Measurements from ENCODE around the gene FBXW7.
A peak's percentile ranks its signal among the peaks of the same experiment; 100 is the strongest.

The FBXW7 gene

DNA sequence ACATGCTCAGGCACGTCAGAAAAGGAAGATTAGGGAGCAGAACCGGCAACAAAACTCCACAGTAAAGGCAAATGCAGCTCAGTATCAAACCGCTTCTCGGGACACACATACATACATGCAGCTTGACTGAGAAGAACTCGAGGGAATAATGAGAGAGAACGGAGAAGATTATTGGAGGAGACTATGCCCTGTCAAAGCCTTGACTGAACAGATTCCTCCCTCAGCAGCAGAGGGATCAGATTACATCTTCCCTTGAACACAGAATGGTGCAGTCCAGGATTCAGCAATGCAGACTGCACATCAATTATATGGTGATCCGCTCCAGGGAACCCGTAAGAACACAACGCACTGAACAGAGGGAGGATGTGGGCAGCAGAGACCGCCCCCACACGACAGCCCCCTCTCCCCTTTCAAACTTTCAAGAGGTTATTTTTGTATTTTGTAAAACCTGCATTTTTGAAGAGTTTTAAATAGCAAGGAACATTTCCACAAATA lies 183.2 kb downstream of the FBXW7 start (continued):
- TF ChIP-seq ZNF157 (tag by site-specific recombination; IDR thresholded peaks at IDR 0.05) (no peak), ZNF2 (tag by site-specific recombination; IDR thresholded peaks at IDR 0.05) (peak; percentile 92; the same call in 1 of the 2 replicates), ZNF112 (tag by site-specific recombination; IDR thresholded peaks at IDR 0.05) (no peak), ZFHX2 (tag by site-specific recombination; conservative IDR thresholded peaks at IDR 0.05) (peak; percentile 86), ZNF350 (tag by site-specific recombination; IDR thresholded peaks at IDR 0.05) (no peak), ZNF292 (tag by site-specific recombination; IDR thresholded peaks at IDR 0.05; ENCODE audit: borderline replicate concordance, low read depth) (no peak), ZNF792 (tag by site-specific recombination; IDR thresholded peaks at IDR 0.05) (no peak), ZNF324 (tag by site-specific recombination; IDR thresholded peaks at IDR 0.05) (no peak), TRIM28 (IDR thresholded peaks at IDR 0.05; ENCODE audit: borderline replicate concordance, low read length) (peak; percentile 95), ZNF24 (tag by site-specific recombination; IDR thresholded peaks at IDR 0.05) (peak; percentile 46; the same call in 1 of the 2 replicates), ZFP69B (tag by site-specific recombination; IDR thresholded peaks at IDR 0.05) (no peak), HIC1 (tag by site-specific recombination; IDR thresholded peaks at IDR 0.05) (no peak), ZSCAN4 (tag by site-specific recombination; IDR thresholded peaks at IDR 0.05) (peak; percentile 18; the same call in 1 of the 2 replicates), ZNF561 (tag by site-specific recombination; IDR thresholded peaks at IDR 0.05; ENCODE audit: borderline replicate concordance) (0 out of 2 replicates have a peak, but pooled peaks have one; percentile 22), ZBTB8A (tag by site-specific recombination; IDR thresholded peaks at IDR 0.05) (no peak), ZNF76 (tag by site-specific recombination; IDR thresholded peaks at IDR 0.05; ENCODE audit: borderline replicate concordance, low read depth) (no peak), ZSCAN30 (tag by site-specific recombination; IDR thresholded peaks at IDR 0.05) (peak; percentile 11; the same call in 1 of the 2 replicates)
- TF ChIP-seq, protein P1, sequence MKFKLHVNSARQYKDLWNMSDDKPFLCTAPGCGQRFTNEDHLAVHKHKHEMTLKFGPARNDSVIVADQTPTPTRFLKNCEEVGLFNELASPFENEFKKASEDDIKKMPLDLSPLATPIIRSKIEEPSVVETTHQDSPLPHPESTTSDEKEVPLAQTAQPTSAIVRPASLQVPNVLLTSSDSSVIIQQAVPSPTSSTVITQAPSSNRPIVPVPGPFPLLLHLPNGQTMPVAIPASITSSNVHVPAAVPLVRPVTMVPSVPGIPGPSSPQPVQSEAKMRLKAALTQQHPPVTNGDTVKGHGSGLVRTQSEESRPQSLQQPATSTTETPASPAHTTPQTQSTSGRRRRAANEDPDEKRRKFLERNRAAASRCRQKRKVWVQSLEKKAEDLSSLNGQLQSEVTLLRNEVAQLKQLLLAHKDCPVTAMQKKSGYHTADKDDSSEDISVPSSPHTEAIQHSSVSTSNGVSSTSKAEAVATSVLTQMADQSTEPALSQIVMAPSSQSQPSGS (tag by site-specific recombination; IDR thresholded peaks at IDR 0.05; ENCODE audit: low read depth), result no peak
- TF ChIP-seq, protein P2, sequence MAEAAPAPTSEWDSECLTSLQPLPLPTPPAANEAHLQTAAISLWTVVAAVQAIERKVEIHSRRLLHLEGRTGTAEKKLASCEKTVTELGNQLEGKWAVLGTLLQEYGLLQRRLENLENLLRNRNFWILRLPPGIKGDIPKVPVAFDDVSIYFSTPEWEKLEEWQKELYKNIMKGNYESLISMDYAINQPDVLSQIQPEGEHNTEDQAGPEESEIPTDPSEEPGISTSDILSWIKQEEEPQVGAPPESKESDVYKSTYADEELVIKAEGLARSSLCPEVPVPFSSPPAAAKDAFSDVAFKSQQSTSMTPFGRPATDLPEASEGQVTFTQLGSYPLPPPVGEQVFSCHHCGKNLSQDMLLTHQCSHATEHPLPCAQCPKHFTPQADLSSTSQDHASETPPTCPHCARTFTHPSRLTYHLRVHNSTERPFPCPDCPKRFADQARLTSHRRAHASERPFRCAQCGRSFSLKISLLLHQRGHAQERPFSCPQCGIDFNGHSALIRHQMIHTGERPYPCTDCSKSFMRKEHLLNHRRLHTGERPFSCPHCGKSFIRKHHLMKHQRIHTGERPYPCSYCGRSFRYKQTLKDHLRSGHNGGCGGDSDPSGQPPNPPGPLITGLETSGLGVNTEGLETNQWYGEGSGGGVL (tag by site-specific recombination; IDR thresholded peaks at IDR 0.05), result peak; percentile 31; the same call in 1 of the 2 replicates
- TF ChIP-seq, protein P3, sequence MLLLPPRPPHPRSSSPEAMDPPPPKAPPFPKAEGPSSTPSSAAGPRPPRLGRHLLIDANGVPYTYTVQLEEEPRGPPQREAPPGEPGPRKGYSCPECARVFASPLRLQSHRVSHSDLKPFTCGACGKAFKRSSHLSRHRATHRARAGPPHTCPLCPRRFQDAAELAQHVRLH (tag by site-specific recombination; IDR thresholded peaks at IDR 0.05), result no peak
- TF ChIP-seq, protein P4, sequence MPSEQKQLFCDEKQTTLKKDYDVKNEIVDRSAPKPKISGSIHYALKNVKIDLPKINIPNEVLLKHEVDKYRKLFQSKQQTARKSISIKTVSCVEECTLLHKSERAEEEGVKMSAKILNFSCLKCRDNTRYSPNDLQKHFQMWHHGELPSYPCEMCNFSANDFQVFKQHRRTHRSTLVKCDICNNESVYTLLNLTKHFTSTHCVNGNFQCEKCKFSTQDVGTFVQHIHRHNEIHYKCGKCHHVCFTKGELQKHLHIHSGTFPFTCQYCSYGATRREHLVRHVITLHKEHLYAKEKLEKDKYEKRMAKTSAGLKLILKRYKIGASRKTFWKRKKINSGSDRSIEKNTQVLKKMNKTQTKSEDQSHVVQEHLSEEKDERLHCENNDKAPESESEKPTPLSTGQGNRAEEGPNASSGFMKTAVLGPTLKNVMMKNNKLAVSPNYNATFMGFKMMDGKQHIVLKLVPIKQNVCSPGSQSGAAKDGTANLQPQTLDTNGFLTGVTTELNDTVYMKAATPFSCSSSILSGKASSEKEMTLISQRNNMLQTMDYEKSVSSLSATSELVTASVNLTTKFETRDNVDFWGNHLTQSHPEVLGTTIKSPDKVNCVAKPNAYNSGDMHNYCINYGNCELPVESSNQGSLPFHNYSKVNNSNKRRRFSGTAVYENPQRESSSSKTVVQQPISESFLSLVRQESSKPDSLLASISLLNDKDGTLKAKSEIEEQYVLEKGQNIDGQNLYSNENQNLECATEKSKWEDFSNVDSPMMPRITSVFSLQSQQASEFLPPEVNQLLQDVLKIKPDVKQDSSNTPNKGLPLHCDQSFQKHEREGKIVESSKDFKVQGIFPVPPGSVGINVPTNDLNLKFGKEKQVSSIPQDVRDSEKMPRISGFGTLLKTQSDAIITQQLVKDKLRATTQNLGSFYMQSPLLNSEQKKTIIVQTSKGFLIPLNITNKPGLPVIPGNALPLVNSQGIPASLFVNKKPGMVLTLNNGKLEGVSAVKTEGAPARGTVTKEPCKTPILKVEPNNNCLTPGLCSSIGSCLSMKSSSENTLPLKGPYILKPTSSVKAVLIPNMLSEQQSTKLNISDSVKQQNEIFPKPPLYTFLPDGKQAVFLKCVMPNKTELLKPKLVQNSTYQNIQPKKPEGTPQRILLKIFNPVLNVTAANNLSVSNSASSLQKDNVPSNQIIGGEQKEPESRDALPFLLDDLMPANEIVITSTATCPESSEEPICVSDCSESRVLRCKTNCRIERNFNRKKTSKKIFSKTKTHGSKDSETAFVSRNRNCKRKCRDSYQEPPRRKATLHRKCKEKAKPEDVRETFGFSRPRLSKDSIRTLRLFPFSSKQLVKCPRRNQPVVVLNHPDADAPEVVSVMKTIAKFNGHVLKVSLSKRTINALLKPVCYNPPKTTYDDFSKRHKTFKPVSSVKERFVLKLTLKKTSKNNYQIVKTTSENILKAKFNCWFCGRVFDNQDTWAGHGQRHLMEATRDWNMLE (tag by site-specific recombination; conservative IDR thresholded peaks at IDR 0.05; ENCODE audit: low read depth), result no peak
- TF ChIP-seq, protein P5, sequence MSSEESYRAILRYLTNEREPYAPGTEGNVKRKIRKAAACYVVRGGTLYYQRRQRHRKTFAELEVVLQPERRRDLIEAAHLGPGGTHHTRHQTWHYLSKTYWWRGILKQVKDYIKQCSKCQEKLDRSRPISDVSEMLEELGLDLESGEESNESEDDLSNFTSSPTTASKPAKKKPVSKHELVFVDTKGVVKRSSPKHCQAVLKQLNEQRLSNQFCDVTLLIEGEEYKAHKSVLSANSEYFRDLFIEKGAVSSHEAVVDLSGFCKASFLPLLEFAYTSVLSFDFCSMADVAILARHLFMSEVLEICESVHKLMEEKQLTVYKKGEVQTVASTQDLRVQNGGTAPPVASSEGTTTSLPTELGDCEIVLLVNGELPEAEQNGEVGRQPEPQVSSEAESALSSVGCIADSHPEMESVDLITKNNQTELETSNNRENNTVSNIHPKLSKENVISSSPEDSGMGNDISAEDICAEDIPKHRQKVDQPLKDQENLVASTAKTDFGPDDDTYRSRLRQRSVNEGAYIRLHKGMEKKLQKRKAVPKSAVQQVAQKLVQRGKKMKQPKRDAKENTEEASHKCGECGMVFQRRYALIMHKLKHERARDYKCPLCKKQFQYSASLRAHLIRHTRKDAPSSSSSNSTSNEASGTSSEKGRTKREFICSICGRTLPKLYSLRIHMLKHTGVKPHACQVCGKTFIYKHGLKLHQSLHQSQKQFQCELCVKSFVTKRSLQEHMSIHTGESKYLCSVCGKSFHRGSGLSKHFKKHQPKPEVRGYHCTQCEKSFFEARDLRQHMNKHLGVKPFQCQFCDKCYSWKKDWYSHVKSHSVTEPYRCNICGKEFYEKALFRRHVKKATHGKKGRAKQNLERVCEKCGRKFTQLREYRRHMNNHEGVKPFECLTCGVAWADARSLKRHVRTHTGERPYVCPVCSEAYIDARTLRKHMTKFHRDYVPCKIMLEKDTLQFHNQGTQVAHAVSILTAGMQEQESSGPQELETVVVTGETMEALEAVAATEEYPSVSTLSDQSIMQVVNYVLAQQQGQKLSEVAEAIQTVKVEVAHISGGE (tag by site-specific recombination; conservative IDR thresholded peaks at IDR 0.05; ENCODE audit: low read depth), result no peak
- TF ChIP-seq, protein P6, sequence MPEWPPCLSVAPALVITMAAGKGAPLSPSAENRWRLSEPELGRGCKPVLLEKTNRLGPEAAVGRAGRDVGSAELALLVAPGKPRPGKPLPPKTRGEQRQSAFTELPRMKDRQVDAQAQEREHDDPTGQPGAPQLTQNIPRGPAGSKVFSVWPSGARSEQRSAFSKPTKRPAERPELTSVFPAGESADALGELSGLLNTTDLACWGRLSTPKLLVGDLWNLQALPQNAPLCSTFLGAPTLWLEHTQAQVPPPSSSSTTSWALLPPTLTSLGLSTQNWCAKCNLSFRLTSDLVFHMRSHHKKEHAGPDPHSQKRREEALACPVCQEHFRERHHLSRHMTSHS (tag by site-specific recombination; IDR thresholded peaks at IDR 0.05), result no peak
